Stomach (tissue), 4 donors: Measurements from ENCODE around the gene TAB2.

ENCODE experiments used
- CTCF ChIP-seq, 7 experiments: fragments of 450-650 bp in 4 of 7; fragments of 200-600 bp in 3 of 7; sonication (generic) in 3 of 7; IDR thresholded peaks; one replicate each; pipeline ENCODE4 v1.5.1; 2016 to 2019; ENCODE audit warnings: antibody characterized with exemption in 7 of 7, control low read depth in 2 of 7, mild to moderate bottlenecking in 1 of 7
- EP300 ChIP-seq: sonication (generic); formaldehyde crosslinking; IDR thresholded peaks from one replicate; pipeline ENCODE4 v1.6.1; 2017; ENCODE audit warnings: antibody characterized with exemption
- POLR2A ChIP-seq, 4 donors: fragments of 450-650 bp; IDR thresholded peaks; one replicate each; pipeline ENCODE4 v1.6.1; 2016; ENCODE audit warnings: antibody characterized with exemption in 4 of 4, control low read depth in 2 of 4, mild to moderate bottlenecking in 1 of 4, moderate library complexity in 1 of 4

- TF ChIP-seq POLR2A (IDR thresholded peaks at IDR 0.05) (no peak), CTCF (IDR thresholded peaks at IDR 0.05) (no peak), EP300 (no peak)
Measured at GRCh38 chr6:149383371-149383770, 65.9 kb downstream of the TAB2 start.
